GM21737 (cell line): ENCODE measurements around the gene GBF1.
A peak's percentile ranks its signal among the peaks of the same experiment; 100 is the strongest.

ENCODE experiments used
- ATAC-seq: cut with Tn5 transposase; IDR thresholded peaks from one replicate; pipeline ENCODE4 v1.9.1; 2021; ENCODE audit warnings: mild to moderate bottlenecking, moderate library complexity; ENCODE audit not compliant: unreplicated experiment

The GBF1 gene

GRCh38 chr10:102420714-102421506 is 175.6 kb downstream of the GBF1 start, which contains the start of gene FBXL15:
Gene FBXL15, plus strand, starts transcription at chr10:102420836. Its CDS starts 294 bp downstream, at chr10:102421130.
- peak; percentile 52 for ATAC-seq

DNA sequence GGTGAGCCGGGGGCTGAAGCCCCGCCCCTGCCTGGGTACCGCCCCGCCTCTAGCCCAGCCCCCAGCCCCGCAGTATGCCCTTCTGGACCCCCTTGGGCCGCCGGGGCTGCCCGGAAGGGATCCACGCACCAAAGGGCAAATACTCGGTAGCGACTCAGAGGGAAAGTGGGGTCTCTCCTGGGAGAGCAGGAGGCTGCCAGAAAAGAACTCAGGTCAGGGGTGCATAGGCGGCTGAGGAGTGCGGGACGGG is 176.1 kb downstream of the GBF1 start:
- ATAC-seq: no peak

DNA sequence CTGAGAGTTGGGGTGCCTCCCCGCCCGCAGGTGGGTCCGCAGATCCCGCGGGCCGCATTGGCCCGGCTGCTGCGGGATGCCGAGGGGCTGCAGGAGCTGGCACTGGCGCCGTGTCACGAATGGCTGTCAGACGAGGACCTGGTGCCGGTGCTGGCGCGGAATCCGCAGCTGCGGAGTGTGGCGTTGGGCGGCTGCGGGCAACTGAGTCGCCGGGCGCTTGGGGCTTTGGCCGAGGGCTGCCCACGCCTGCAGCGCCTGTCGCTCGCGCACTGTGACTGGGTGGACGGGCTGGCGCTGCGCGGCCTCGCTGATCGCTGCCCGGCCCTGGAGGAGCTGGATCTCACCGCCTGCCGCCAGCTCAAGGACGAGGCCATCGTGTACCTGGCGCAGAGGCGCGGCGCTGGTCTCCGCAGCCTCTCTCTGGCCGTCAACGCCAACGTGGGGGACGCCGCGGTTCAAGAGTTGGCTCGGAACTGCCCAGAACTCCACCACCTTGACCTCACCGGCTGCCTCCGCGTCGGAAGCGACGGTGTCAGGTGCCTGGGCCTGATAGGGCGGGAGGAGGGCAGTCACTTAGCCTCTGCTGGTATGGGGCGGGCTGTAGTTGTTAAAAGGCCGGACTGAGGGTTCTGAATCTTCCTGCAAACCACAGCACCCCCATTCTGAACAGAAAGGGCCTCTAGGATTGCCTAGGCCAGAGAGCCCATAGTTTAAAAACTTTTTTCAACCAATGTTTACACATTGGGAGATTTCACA is 176.6 kb downstream of the GBF1 start:
- peak; percentile 1 for ATAC-seq

DNA sequence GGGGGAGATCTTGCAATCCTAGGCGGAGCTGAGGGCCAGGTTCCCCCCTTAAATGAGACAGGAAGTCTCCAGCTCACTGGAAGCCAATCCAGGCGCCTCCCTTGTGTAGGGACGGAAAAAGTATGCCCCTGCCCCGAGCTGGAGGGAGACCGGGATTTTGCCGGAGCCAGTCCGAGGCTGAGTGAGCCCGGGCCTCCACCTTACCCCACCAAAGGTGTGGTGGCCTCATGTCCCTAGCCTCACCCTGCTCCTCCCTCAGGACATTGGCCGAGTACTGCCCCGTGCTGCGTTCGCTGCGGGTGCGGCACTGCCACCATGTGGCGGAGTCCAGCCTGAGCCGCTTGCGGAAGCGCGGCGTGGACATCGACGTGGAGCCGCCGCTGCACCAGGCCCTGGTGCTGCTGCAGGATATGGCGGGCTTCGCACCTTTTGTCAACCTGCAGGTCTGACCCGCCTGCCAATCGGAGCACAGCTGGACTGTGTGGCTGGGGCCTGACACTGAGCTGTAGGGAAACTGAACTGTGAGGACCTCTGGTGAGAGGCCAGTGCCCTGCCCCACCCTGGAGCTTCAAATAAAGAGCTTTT is 177.3 kb downstream of the GBF1 start:
- no peak for ATAC-seq

DNA sequence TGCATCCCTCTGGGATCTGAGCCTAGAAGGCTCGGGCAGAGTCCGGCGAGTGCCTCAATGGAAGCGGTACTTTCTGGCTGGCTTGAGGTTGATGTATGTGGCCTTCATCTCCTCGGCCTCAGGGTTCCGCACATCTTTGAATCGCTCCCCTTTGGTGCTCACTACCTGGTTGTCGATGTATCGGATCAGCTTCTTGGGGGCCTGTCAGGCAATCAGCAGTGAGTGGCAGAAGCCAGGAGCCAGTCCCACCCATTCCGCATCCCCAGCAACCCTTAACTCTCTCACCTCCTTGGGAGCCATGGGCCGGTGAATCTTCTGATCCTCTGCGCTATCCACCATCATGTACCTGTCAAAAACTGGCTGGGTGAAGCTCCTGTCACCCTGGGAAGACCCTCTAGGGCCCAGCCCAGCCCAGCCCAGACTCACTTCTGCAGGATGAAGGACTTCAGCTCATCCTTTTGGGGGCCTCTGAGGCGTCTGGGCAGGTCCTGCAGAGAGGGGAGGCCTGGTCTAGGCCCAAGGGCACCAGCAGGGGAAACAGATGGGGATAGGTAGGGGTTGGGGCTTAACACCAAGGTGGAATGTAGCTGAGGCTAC is 178.1 kb downstream of the GBF1 start:
- ATAC-seq: no peak

- ATAC-seq: no peak
Measured at GRCh38 chr10:102424145-102424544, 178.8 kb downstream of the GBF1 start.

DNA sequence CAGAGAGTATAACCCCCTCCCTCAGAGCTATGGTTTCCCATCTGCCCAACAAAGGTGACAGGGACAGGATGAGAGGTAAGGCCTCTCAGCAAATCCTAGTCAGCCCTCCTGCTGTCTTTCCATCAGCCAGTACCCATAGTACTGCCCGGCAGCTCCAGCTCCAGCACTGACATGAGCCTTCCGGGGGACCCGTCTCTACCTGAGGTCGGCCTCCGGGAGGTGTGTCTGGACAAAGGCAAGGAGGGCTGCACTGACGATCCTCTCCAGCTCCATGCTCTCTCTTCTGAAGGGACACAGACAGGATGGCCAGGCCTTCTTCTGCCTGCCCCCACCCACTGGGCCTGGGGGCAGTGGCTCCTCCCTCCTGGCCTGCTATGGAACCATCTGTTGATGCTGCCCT is 179.6 kb downstream of the GBF1 start:
- ATAC-seq: no peak

GRCh38 chr10:102425444-102425843 is 180.1 kb downstream of the GBF1 start:
- ATAC-seq: no peak

GRCh38 chr10:102426803-102427287 is 181.5 kb downstream of the GBF1 start:
- no peak for ATAC-seq

- ATAC-seq: no peak
Measured at GRCh38 chr10:102429468-102429867, 184.1 kb downstream of the GBF1 start.

DNA sequence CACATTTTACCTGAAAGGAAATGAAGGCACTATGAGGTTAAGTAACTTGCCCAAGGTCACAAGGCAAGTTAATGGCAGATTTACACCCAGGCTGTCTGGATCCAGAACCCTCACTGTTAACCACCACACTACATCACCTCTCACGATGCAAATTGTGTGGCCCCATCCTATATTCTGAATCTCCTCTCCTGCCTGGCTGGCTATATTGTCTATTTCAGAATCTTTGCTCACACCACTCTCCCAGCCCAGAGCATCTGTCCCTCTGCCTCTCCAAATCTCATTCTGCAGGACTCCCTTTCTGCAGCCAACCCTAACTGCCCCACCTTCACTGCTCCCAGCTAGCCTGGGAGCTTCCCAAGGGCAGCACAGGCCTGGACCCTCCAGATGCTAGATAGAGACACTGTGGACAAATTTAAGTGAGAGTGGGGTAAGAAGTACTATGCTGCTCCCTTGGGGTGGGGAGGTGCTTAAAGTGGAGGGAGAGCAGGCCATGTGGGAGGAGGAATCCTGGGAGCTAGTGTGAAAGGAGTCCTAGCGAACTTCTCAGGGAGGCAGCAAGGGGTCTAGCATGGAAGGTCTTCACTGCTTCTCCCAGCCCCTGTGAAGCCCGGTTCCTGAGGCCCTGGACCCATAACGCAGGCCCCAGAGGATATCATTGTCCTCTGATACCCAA is 186.3 kb downstream of the GBF1 start:
- no peak for ATAC-seq
